HL-60 (cell line): ENCODE measurements around the gene MAP1B.

Experiments
- DNase-seq, 2 experiments: peaks; one replicate each; pipeline ENCODE4 v3.0.0-alpha.2; 2010 to 2020; ENCODE audit warnings: low read depth in 1 of 2, low spot score in 1 of 2
- H3K27ac ChIP-seq: fragments of 250-450 bp; sonication (Bioruptor Pico); replicated peaks from 2 replicates; pipeline ENCODE4 v1.5.1; 2020; ENCODE audit warnings: mild to moderate bottlenecking, moderate library complexity
- H3K27me3 ChIP-seq: fragments of 250-450 bp; sonication (Bioruptor Pico); 2 replicates; pipeline ENCODE4 v1.5.1; 2021; ENCODE audit warnings: mild to moderate bottlenecking, moderate library complexity; ENCODE audit not compliant: insufficient read depth, poor library complexity, severe bottlenecking
- H3K4me3 ChIP-seq: replicated peaks from 2 replicates; pipeline ENCODE4 v1.5.1; 2011; ENCODE audit warnings: mild to moderate bottlenecking, control low read depth, low read length; ENCODE audit not compliant: insufficient read depth
- GABPA ChIP-seq: IDR thresholded peaks from 2 replicates; pipeline ENCODE4 v1.6.1; 2012; ENCODE audit warnings: low read depth
- POLR2AphosphoS5 ChIP-seq: IDR thresholded peaks from 2 replicates; pipeline ENCODE4 v1.6.1; 2012; ENCODE audit warnings: low read depth
- REST ChIP-seq: IDR thresholded peaks from 2 replicates; pipeline ENCODE4 v1.6.1; 2012; ENCODE audit warnings: low read depth; ENCODE audit not compliant: insufficient replicate concordance
- SPI1 ChIP-seq: IDR thresholded peaks from 2 replicates; pipeline ENCODE4 v1.6.1; 2012; ENCODE audit warnings: low read depth, mild to moderate bottlenecking, borderline replicate concordance
- TF ChIP-seq, protein P1 (sequence below): IDR thresholded peaks from one replicate; pipeline ENCODE4 v1.5.1; 2011; ENCODE audit warnings: low read length, control low read depth, inconsistent platforms; ENCODE audit not compliant: insufficient read depth

Gene MAP1B

DNA sequence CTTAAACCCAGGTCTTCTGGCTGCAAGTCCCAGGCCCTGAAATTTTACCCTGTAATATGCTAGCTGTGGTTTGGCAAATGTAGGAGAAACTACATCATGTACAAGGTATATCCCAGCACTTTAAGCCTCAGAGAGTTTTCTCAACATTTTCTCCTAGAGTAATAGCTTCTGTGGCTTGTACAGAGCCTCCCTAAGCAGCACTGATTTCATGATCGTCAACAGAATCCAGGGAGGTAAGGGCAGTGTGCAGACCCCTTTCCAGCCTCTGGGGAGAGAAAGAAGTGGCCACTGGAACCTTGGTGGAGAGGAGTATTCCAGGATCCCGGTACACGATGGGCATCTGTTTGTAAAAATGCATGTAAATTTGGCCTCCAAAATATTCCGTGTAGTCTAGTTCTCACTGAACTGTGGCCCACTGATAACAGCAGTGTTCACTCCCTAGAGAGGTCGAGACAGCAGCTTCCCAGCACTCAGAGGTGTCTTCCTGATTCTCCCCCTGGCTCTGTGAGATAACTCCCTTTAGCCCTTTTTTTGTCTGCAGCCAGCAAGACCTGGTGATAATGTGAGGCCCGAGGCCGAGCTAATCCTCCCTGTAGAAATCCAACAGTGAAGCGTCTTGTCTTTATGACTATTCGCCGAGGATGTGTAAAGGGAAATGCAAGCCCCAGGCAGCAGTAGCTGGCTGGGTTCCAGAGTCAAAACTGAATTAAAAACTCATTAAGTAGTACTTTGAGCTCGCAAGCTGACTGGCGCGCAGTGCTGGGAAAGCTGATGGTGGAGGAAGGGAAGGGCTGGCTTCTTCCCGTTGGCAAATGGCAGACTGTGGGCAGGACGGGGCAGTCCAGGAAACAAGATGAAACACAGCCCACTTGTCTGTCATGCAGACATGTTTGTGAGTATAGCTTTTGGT lies 59.0 kb downstream of the MAP1B start:
- H3K27ac ChIP-seq, result no peak overlapping the region
- DNase-seq, result no peak
- no peaks in the 10 kb centered on the region for H3K27me3 ChIP-seq
- H3K4me3 ChIP-seq, result no peak overlapping the region
- TF ChIP-seq REST (no peak), POLR2AphosphoS5 (no peak), GABPA (no peak), SPI1 (no peak)
- TF ChIP-seq, protein P1, sequence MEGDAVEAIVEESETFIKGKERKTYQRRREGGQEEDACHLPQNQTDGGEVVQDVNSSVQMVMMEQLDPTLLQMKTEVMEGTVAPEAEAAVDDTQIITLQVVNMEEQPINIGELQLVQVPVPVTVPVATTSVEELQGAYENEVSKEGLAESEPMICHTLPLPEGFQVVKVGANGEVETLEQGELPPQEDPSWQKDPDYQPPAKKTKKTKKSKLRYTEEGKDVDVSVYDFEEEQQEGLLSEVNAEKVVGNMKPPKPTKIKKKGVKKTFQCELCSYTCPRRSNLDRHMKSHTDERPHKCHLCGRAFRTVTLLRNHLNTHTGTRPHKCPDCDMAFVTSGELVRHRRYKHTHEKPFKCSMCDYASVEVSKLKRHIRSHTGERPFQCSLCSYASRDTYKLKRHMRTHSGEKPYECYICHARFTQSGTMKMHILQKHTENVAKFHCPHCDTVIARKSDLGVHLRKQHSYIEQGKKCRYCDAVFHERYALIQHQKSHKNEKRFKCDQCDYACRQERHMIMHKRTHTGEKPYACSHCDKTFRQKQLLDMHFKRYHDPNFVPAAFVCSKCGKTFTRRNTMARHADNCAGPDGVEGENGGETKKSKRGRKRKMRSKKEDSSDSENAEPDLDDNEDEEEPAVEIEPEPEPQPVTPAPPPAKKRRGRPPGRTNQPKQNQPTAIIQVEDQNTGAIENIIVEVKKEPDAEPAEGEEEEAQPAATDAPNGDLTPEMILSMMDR, result no peak

- H3K27ac ChIP-seq, result no peak overlapping the region
- DNase-seq, result no peak
- H3K4me3 ChIP-seq, result no peak overlapping the region
- H3K27me3 ChIP-seq, result no peaks in the 10 kb centered on the region
- TF ChIP-seq GABPA, result no peak
- TF ChIP-seq, protein P1, result no peak
- no peak for TF ChIP-seq SPI1
- TF ChIP-seq REST, result no peak
- TF ChIP-seq POLR2AphosphoS5, result no peak
These were observed 60.0 kb downstream of the MAP1B start for GRCh38 chr5:72167257-72167656.

GRCh38 chr5:72167804-72168203 lies 60.5 kb downstream of the MAP1B start:
- DNase-seq, result no peak
- Histone ChIP-seq H3K27me3 (no peaks in the 10 kb centered on the region), H3K4me3 (no peak overlapping the region), H3K27ac (no peak overlapping the region)
- TF ChIP-seq GABPA, result no peak
- TF ChIP-seq SPI1, result no peak
- no peak for TF ChIP-seq REST
- TF ChIP-seq, protein P1, result no peak
- TF ChIP-seq POLR2AphosphoS5, result no peak
